Head of caudate nucleus (tissue), 42 donors: ENCODE data around the gene ALDH16A1.

Experiments
- DNase-seq, 42 donors: peaks; one replicate each; pipeline versions ENCODE4 v3.0.0 to v3.0.0-alpha.2; 2020 to 2021; ENCODE audit warnings: mixed read lengths in 7 of 42
- intact Hi-C: fragments of 100-400 bp; cut with DNase I; formaldehyde crosslinking; loops from one replicate; pipeline ENCODE4 v1.15.0; 2022

Gene ALDH16A1

DNA sequence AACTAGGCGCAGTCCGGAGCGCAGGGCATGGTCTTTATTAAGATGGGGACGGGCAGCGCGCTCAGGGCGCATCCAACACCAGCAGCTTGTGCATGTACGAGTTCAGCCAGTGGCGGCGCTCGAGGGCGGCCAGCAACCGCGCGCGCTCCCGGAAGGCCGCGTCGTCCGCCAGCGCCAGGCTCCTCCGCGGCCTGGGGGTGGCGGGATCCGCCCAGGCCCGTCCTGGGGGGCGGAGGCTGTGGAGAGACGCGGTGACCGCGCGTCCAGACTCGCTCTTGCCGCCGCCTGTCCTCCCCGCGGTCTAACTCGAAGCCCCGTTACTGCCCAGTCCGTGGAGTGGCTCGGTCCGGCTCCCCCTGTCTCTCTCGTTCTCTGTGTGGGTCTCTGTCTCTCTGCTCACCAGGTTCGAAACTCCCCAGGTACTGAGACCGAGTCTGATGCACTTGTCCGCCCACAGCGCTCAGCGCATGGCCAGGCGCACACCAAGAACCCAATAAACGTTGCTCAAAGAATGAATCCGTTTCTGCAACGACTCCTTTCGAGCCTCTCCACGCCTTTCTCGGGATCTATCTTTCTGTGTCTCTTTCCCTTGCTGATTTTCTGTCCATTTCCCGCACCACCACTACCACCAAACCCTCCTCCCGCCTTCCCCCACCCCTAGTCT, 30.5 kb upstream of the ALDH16A1 start:
- intact Hi-C loops: no loop called here
- peak in 16 of 42 donors; percentile 10 to 55 (median 38) for DNase-seq

DNA sequence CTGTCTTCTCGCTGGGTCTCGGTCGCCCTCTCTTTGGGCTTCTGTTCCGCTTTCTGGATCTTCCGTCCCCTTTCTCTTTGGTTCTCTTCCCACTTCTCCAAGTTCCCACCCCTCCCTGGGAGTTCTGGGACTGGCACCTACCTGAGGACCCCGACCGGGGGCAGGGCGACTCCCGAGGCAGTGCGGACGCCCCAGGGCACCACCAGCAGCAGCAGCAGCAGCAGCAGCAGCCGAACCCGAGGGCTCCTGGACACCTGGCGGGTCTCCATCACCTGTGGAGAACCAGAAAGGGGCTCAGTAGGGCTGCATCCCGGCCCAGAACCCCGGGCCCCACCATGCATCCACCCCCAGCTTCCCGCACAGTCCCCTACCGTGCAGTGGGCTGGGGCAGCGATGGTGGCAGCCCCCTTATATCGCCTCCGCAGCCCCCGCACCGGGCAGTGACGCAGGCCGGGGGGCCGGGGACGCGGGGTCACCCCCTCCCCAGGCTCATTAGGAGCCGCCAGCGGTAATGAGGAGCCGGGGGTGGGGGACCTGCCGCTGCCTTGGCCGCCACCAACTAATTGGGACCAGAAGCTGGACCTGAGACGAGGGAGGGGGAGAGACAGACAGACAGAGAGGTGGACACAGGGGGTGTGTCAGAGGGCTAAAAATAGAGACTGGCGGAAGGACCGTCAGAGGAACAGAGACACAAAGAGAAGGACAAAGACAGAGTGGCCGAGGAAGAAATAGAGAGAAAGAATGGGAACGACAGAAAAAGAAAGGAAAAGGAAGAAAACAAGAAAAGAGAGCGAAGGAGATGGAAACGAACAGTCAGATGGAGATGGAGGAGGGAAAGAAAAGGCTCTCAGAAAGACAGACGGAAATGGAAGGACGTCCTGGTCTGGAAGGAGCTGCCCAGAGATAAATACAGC, 29.7 kb upstream of the ALDH16A1 start, which contains the start of gene PTH2:
Gene PTH2, minus strand, starts transcription at position 371 of the 914 bp plus-strand sequence. Its CDS starts 102 bp downstream, at position 269.
- intact Hi-C loops: no loop called here
- no peak for DNase-seq

- DNase-seq: no peak
- intact Hi-C loops: no loop called here
Observed at GRCh38 chr19:49423985-49424303, 29.1 kb upstream of the ALDH16A1 start.

- intact Hi-C loops: no loop called here
- no peak for DNase-seq
Observed at GRCh38 chr19:49425178-49425577, 27.8 kb upstream of the ALDH16A1 start, which contains the start of gene GFY. Gene GFY (plus strand): TSS chr19:49425388. CDS start chr19:49426431, 1,043 bp downstream.

- DNase-seq: no peak
- intact Hi-C loops: no loop called here
Observed at GRCh38 chr19:49425922-49426592, 27.0 kb upstream of the ALDH16A1 start.

GRCh38 chr19:49427339-49427738, 25.7 kb upstream of the ALDH16A1 start:
- no peak for DNase-seq
- intact Hi-C loops: no loop called here

- intact Hi-C loops: no loop called here
- no peak for DNase-seq
Observed at GRCh38 chr19:49427855-49428546, 25.0 kb upstream of the ALDH16A1 start.

DNA sequence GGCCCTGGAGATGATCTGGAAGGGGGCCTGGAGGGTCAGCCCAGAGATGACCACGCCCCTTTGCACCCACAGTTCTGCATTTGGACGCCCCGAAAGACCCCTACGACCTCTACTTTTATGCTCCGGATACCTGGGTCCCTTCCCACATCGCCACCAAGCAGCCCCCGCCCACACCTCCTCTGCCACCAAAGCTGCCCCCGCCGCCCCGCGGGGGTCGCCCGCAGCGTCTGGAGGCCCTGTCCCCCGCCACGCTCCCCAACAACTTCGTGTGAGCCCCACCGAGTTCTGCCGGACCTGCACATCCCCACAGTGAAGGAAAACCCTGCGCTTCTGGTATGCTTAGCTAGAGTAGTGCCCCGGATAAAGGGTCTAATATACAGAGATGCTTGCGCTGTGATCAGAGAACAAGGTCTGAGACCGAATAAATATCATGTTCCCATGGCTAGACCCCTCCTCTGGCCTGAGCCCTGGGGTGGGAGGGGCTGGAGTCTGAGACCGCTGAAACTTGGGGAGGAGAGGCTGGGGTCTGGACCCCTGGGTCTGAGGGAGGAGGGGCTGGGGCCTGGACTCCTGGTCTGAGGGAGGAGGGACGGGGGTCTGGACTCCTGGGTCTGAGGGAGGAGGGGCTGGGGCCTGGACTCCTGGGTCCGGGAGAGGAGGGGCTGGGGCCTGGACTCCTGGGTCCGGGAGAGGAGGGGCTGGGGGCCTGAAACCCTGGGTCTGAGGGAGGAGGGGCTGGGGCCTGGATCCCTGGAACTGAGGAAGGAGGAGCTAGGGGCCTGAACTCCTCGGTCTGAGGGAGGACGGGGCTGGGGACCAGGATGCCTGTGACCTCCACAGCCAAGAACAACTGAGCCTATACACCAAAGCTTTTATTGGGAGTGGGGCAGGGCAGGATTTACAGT, 24.2 kb upstream of the ALDH16A1 start:
- intact Hi-C loops: no loop called here
- no peak for DNase-seq

DNA sequence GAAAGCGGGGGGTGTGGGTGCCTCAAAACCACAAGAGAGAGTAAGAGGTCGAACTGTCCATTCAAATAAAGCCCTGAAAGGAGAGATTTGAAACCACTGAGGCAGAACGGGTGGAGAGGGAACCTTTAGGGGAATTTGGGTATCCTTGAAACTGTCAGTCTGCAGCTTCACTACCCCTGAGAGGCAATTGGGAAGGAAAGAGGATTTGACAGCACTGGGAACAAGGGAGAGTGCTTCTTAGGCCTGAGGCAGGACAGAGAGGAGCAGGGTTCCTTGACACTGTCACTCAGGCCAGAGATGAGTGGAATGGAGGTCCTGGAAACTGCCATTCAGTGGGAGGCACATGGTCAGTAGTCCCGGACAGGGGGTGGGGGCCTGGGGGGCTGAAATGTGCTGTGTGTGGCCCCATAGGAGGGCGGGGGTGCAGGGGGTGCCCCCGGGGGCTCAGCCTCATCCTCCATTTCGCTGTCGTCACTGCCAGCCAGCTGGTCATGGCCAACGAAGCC, 22.8 kb upstream of the ALDH16A1 start:
- DNase-seq: no peak
- intact Hi-C loops: no loop called here

DNA sequence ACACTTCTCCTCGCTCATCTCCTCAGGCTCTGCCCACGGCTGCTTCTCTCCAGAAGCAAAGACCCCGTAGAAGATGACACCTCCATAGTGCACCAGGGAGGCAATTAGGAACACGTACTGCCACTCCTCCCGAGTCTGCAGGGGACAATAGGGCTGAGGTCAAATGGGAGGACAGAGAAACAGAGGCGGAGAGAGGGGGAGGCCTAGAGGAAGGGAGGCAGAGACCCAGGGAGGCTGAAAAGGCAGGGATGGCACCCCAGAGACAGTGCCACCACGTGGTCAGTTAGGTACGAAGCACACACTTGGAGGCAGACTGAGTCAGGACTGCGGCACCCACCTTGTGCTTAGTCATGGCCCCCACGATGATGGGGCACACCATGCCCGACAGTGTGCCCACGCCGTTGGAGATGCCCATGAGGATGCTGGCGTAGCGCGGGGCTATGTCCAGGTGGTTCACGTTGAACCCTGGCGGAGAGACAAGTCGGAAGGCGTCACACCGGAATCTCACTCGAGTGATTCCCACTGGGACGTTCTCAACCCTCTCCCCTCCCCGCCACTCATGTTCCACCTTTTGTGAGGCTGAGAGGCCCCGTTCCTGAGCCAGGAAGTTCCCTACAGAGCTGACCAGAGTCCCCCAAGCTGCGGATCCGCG, 22.2 kb upstream of the ALDH16A1 start:
- intact Hi-C loops: no loop called here
- DNase-seq: no peak

DNA sequence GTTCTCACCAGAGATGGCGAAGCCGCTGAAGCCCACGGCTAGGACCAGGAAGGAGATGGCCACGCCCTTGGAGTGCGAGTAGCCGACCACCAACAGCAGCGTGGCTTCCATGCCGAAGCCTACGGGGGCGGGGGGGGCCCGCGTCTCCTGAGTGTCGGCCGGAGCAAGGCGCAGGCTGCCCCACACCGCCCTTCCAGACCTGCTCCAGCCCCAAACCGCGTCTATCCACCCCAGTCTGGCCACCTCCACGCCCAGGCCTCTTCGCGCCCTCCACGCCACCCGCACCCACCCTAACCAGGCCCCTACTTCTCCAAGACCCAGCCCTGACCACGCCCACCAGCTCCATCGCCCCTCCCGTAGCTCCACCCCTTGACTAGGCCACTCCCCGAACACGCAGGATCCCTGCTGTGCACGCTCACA, 21.7 kb upstream of the ALDH16A1 start:
- no peak for DNase-seq
- intact Hi-C loops: no loop called here

- no peak for DNase-seq
- intact Hi-C loops: no loop called here
Observed at GRCh38 chr19:49432141-49433073, 20.6 kb upstream of the ALDH16A1 start.

DNA sequence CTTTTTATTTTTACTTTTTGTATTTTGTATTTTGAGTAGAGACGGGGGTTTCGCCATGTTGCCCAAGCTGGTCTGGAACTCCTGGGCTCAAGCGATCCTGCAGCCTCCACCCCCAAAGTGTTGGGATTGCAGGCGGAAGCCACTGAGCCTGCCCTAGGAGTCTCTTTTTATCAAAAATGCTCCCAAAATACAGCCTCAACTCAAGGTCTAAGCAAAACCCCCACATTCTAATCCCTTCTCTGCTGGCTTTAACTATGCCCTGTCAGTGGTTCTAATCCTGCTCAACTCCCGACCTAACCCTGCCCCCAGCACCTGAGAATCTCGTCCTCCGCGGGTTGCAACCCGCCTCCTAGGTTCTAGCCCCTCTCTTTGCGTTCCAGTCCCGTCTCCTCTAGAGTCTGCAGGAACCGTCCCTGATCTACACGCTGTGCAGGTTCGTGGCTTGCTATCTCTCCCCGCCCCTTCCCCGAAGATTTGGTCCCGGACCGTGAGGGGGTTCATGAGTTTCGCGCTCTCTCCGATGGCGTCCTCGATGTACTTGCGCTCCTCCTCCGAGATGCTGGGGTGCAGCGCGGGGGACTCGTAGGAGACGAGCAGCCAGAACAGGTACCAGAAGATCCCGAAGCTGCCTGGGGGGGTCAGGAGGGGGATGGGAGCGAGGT, 19.7 kb upstream of the ALDH16A1 start:
- no peak for DNase-seq
- intact Hi-C loops: no loop called here

DNA sequence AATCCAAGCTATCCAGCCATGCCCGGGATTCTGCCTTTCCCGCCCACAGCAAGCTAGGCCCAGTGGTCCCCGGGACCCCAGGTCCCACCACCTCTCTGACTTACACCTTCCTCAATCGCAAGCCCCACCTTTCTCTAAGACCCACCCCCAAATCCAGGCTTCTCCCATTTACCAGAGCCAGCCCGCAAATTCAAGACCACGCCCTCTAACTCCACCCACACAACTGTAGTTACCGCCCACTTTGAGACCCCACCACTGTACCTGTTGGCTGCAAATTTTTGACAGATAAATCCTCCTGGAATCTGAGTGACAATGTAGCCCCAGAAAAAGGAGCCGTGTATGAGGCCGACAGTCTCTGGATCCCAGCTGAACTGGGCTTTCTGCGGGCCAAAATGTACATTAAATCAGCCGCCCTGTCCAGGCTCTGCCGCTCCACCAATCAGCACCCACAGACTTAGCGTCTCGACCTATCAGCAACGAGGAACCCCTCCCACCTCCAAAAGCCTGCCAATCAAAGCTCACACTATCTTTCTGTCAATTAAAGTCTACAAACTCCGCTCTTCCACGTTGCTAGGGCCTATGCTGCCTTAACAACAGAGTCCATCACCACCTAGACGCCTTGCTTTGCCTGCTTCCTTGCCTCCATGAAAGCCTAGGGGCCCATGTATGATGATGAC, 18.0 kb upstream of the ALDH16A1 start:
- intact Hi-C loops: no loop called here
- DNase-seq: no peak

DNA sequence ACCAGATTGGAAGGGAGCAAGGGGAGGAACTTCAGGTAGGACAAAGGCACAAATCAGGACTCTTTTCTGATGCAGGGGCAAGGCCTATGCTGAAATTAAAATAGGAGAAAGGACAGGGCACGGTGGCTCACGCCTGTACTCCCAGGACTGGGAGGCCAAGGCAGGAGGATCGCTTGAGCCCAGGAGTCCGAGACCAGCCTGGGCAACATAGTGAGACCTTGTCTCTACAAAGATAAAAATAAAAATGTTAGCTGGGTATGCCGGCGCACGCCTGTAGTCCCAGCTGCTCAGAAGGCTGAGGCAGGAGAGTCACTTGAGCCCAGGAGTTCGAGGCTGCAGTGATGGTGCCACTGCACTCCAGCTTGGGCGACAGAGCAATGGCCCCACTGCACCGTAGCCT, 17.4 kb upstream of the ALDH16A1 start:
- intact Hi-C loops: no loop called here
- DNase-seq: no peak
